ENCODE data around the gene UBE2L6.

Gene UBE2L6

DNA sequence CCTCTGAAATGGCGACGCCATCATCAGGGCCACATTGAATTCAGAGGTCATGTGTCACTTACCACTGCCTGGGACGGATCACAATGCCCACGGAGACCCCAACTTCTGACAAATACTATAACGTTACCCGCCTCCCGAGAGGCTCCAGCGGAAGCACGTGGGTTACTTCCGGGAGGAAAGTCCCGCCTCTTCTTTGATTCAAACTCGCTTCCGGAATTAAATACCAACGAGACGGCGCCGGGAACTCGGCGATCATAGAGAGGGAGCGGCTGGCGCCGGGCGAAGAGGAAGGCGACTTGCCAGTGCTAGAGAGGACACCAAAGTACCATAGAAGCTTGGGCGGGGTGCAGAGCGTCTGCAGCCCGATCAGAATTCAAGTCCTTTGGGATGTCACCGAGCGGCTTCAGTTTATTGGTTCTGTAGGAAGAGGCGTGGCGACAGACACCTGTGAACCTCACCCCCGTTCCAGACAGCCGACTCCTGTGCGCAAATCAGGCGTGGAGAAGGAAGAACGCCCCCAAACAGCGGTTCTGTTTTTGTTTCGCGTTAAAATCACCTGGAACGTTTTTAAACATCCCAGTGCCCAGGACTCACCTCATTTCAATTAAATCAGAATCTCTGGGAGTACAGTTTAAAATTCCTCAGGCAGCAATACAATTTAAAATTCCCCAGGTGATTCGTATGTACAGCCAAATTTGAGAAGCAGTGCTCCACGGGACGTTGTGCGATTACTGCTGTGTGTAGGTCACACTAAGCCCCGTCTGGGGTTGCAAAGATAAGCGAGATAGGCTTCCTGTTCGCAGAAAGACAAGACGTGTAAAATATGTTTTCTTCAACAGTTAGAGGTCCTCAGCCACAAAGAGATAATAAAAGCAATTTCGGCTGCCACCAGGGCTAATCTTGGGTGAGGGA is 36.6 kb downstream of the UBE2L6 start, which contains the start of gene TIMM10:
Gene TIMM10, minus strand, starts transcription at position 159 of the 912 bp plus-strand sequence. CDS start 565 bp downstream, outside the sequence.
- DNase-seq (ENCODE audit: low read depth in 3 of 3, low spot score in 1 of 3): peak; percentile 71 to 87 (median 84)

DNA sequence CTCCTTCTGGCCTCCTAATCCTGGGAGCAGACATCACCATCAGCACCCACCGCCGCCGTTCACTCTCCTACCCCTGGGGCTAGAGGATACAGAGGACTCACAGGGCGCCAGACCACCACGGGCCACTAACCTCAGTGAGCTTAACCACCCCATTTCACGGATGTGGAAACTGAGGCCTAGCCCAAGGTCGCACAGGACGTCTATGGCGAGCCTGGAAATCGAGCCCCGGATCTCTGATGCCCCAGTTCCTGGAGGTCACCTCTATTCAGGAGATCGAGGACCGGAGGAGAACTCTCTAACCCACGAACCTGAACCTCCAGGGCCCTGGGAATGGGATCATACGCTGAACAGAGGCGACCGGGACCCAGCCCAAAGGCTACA is 37.3 kb downstream of the UBE2L6 start:
- no peak for DNase-seq (ENCODE audit: low read depth in 3 of 3, low spot score in 1 of 3)

DNA sequence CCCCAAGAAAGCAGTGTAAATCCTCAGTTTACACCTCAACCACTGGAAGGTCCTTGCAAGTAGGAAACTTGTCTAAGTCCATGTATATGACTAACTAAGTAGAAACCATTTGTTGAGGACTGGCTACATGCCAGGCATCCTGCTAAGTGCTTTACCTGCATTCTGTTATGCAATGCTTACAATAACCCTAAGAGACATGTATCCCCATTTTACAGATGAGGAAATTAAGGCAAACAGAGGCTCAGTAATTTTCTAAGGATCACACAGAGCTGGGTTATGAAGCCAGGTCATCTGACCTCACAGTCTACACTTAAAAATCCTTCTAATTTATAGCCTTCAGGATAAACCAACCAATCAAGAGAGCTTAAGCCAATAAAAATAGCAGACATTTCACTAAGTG is 38.5 kb downstream of the UBE2L6 start:
- DNase-seq (ENCODE audit: low read depth in 3 of 3, low spot score in 1 of 3): no peak

DNA sequence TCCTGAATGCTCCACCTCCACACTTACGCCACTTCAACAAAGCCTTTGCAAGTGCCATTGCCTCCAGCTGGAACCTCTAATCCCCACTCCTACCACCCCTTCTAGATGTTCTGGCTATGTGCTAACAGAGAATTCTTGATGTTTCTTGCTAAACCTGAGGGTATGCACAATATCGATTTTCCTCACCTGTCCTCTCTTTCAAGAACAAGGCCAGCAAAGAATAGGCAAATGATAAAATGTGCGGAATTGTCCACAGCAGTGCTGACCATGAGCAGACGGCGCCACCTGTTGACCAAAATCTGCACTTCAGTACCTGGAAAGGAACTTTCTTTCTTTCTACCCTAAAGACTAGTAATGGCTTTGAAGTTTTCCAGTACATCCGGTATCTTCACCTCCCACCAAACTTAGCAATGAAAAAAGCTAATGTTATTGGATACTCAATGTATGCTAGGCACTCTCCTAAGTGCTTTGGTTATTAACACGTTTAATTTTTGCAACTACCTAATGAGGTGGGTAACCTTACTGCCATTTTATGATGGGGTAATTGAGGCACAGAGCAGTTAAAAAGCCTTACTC is 40.3 kb downstream of the UBE2L6 start:
- DNase-seq (ENCODE audit: low read depth in 3 of 3, low spot score in 1 of 3): peak; percentile 35 to 66 (median 45)

DNA sequence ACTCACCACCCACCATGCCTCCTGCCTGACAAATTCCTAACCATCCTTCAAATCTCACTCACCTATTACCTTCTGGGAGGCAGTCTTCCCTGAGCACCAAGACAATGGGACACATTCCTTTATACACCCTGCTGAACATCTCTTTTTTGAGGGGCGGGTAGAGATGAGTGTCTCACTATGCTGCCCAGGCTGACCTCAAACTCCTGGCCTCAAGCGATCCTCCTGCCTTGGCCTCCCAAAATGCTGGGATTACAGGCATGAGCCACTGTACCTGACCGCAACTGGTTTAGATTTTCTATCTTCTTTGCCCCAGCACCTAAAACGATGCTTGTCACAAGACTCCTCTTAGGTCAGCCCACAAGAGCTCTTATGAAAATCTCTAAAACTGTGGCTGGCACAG is 44.1 kb downstream of the UBE2L6 start:
- DNase-seq (ENCODE audit: low read depth in 3 of 3, low spot score in 1 of 3): no peak

DNA sequence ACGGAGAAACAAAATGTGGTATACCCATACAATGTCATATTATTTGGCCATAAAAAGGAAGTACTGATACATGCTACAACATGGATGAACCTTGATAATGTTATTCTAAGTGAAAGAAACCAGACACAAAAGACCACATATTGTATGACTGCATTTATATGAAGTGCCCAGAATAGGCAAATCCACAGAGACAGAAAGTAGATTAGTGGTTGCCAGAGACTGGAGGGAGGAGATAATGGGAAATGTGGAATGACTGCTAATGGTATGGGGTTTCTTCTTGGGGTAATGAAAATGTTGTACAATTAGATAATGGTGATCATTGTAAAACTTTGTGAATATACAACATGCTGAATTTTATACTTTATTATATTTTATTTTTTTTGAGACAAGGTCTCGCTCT is 46.4 kb downstream of the UBE2L6 start:
- DNase-seq (ENCODE audit: low read depth in 3 of 3, low spot score in 1 of 3): no peak

DNA sequence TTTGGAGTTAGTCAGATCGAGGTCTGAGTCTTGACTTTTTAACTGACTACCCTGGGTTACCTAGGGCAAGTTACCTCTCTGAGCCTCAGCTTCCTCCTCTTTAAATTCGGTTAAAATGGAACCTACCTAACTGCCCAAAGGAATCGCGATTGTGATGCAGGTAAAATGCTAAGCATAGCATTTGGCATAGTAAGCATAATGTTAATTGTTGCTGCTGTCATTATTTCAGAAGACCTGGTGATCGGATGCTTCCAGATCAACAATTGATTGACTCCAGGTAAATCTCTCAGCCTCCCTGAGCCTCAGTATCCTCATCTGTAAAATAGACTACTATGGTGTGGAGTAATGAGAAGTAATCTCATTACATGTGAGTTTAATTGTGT is 51.4 kb downstream of the UBE2L6 start:
- no peak for DNase-seq (ENCODE audit: low read depth in 3 of 3, low spot score in 1 of 3)

DNA sequence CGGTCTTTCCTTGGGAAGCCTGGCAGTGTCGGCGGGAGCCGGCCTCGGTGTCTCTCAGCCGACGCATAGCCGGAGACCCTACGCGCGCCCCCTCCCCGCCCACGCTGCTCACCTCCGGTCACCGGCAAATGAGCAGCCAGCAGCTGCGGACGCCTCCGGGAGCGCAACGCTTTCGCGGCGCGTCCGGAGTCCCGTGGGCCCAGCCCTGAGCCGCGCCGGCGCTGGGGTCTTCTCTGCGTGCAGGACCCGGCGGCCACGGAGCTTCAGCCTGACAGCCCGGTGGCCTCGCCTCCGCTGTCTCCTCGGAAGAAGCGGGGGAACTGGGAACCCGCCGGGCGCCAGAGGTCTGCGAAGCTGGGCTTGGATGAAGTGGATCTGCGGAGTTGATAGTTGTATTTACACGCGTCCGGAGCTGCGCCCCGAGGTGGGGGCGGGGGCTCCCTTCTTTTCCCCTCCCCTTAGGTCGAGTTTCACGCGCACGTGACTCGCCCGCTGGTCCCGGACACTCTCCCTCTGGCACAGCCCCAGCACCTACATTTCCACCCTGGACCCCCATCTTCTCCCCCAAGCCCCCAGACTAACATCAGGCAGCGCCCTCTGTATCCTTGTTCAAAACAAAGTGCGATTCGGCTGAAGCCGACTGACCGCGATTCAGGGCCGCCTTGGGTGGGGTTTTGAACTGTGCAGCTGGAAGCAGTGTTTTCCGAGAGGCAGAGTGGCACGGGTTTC is 52.0 kb downstream of the UBE2L6 start, which contains the start of gene SLC43A1:
Gene SLC43A1, minus strand, starts transcription at position 371 of the 729 bp plus-strand sequence. CDS start 1,591 bp downstream, outside the sequence.
- peak in 1 of 3 donors; percentile 24 for DNase-seq (ENCODE audit: low read depth in 3 of 3, low spot score in 1 of 3)

DNA sequence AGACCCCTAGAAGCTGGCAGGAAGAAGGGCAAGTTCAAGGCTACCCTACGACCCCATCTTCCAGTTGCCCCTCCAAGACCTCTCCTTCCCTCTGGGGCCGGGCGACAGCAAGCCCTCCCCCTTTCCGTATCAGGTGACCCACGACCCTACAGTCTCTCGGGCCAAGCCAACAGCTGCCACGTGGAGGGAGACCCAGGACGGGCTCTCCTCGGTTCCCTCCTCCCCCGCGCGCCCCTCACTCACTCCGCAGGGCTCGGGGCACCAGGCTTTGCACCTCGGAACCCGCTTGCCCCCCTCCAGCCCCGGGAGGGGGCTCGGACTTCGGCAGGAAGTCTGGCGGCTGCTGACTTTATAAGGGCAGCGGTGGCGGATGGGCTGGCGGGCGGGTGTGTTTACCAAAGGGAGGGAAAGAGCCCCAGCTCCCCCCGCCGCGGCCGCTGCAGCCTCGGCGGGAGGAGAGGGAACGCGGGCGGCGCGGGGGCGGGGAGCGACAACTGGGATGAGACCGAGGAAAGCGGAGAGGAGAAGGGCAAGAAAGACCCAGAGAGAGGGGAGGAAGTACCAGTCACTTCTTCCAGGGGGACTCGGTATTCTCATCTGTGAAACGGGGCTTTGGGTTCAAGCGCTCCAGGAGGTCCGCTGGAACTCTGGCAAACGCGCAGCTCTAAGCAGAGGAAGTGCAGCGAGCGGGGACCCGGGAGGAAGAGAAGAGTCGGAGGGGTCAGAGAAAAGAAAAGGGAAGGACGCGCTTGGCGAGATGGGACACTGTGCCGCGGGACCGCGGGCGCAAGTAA is 52.7 kb downstream of the UBE2L6 start:
- DNase-seq (ENCODE audit: low read depth in 3 of 3, low spot score in 1 of 3): peak in 2 of 3 donors; percentile 24 to 35

DNA sequence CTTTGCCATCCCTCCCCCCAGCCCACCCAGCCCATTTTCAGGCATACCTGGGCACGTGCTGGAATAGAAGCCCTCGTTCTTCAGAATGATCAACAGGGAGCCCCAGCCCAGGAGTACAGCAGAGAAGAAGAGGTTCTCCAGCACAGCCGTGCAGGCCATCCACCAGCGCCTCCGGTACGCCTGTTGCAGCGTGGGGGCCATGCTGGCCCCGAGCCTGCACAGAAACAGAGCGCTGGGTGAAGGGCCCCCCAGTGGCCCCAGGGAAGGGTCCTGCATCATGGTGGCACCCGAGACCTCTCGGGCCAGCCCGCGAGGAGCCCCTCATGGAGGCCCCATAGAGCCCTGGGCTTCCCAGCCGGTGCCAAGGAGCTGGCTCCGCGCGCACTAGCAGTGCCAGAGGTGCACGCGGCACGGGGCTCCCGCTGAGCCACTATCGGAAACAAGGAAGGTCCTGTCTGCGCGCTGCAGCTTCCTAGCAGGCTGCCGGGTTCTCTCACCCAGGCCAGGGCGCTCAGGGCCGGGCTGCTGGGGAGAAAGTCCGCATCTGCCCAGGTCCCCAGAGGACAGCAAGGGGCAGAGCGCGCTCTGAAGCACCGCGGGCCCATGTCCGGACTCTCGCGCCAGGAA is 53.4 kb downstream of the UBE2L6 start:
- DNase-seq (ENCODE audit: low read depth in 3 of 3, low spot score in 1 of 3): peak in 1 of 3 donors; percentile 37

DNA sequence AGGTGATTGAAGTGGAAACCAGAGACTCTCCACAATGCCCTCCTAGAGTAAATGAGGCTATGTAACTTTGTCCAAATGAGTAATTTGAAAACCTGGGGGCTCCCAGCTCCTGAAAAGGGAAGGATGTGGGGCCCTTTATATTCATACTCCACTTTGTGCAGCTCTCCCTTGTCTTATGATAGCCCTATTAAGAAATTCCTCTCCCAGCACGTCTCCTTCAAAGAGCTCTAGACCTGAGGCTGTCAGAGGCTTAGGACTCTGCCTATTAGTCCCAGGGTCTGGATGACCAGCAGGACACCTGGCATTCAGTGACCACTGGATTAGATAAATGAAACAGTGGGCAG is 54.0 kb downstream of the UBE2L6 start:
- DNase-seq (ENCODE audit: low read depth in 3 of 3, low spot score in 1 of 3): no peak

DNA sequence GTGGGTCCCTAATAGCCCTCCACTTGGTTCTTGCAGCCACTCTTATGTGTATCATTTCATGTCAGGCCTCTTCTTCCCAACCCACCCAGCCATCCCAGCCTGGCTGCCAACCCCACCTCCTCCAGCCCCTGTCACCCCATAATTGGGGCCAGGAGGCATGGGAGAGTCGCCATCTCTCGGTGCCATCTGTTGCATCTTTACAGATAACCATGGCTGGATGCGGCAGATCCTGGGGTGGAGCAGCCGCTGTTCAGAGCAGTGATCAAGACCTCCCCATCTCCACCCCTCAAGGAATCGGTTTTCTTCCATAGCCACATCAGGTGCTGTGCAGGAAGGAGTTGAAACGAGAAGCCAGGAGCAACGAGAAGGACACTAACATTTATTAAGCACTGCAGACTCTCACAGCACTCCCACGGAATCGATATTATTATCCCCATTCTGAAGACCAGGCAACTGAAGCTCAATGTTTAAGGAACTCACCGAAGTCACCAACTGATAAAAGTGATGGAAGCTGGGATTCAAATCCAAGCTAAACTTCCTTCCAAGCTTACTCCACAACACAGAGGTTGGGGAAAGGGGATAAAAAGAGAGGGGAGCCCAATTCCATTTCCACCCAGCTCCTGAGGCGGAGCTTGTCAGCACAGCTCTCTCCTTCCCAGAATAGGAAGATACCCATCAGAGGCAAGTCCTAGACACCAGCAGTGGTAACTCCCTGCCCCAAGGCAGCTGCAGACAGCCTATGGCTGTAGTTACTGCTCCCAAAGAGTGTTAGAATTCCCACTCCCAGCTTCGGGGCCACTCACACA is 54.6 kb downstream of the UBE2L6 start:
- no peak for DNase-seq (ENCODE audit: low read depth in 3 of 3, low spot score in 1 of 3)

DNA sequence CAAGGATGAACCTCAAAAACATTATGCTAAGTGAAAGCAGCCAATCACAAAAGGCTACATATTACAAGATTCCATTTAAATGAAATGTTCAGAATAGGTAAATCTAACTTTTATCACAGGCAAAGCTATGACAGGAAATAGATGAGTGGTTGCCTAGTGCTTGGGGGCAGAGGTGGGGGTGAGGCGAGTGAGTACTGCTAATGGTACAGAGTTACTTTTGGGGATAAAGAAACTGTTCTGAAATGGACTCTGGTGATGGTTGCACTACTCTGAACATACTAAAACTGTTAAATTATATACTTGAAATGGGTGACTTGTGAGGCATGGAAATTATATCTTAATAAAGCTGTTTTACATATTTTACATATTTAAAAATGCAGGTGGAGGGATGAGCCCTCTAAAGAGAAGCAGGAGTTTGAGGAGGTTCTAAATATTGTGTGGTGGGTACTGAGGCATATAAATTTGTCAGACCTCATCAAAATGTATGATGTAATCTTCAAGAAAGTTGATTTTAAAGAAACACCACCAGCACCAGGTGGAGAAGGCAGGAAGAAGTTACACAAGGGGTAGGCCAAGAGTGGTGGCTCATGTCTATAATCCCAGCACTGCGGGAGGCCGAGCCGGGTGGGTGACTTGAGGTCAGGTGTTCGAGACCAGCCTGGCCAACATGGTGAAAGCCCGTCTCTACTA is 55.6 kb downstream of the UBE2L6 start:
- no peak for DNase-seq (ENCODE audit: low read depth in 3 of 3, low spot score in 1 of 3)

DNA sequence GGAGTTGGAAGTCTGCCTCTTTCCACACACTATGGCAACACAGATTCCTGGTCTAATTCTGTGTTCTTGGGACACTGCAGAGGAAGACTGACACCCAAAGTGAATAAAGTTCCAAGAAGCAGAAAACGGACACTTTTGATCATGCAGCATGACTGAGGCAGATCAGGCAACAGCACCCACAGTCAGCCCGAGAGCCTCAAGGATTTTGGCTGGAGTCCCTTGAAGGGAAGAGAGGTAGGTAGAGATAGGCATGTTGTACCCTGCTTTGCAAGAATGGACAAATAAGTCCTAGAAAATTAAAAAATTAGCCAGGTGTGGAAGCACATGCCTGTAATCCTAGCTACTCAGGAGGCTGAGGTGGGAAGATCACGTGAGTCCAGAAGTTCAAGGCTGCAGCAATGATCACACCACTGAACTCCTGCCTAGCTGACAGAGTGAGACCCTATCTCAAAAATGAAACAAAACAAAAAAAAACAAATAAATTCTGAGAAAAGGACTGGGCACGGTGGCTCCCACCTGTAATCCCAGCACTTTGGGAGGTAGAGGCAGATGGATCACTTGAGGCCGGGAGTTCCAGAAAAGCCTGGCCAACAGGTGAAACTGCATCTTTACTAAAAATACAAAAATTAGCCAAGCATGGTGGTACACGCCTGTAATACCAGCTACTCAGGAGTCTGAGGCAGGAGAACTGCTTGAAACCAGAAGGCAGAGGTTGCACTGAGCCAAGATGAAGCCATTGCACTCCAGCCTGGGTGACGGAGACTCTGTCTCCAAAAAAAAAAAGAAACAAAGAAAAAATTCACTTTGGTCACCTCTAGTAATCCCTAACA is 58.9 kb downstream of the UBE2L6 start:
- no peak for DNase-seq (ENCODE audit: low read depth in 3 of 3, low spot score in 1 of 3)

DNA sequence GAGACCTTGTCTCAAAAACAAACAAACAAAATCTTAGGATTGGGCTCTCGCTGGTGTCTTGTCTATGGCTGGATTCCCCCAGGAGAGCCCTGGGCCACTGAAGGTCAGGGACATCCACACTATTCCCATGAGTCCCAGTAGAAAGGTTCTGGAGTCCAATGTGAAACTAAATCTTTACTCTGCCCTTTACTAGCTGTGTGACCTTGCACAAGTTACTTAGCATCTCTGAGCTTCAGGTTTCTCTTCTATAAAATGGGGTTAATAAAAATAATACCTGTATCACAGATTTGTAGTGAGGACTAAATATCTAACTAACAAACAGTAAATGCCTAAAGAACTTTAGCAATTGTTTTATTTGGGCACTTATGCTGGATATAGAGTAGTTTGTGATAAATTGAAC is 61.0 kb downstream of the UBE2L6 start:
- no peak for DNase-seq (ENCODE audit: low read depth in 3 of 3, low spot score in 1 of 3)

DNA sequence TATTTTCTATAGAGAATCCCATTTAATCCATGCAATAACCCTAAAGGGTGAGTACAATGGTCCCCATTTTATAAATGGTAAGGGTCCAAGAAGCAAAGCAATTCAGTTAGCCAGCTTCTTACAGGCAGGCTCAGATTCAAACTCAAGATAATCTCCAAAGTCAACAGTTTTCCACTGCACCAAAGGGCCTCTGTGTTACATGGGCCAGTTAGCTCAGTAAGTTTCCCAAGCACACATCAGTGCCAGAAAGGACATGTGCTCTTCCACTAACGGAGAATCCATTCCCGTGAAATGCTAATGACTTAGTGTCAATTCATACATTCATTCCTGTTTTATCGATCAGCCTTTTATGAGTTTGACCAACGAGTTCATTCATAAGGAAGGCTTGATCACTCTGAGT is 63.0 kb downstream of the UBE2L6 start:
- DNase-seq (ENCODE audit: low read depth in 3 of 3, low spot score in 1 of 3): no peak

DNA sequence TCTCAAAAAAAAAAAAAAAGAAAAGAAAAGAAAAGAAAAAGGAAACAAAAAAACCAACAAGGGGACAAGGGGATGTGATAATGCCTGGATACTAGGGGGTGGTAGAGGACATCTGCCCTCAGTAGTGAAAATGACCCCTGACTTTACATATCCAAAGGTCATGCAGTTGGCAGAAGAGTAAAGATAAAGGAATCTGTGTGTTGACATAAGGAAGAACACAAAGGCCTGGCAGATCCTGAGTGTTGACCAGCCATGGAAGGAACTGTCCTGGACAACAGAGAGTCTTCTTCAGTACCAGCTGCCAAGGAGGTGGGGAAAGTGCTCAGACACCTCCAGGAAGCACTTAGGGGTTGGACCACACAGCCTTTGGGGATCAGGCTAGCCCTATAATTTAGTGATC is 64.6 kb downstream of the UBE2L6 start:
- no peak for DNase-seq (ENCODE audit: low read depth in 3 of 3, low spot score in 1 of 3)

DNA sequence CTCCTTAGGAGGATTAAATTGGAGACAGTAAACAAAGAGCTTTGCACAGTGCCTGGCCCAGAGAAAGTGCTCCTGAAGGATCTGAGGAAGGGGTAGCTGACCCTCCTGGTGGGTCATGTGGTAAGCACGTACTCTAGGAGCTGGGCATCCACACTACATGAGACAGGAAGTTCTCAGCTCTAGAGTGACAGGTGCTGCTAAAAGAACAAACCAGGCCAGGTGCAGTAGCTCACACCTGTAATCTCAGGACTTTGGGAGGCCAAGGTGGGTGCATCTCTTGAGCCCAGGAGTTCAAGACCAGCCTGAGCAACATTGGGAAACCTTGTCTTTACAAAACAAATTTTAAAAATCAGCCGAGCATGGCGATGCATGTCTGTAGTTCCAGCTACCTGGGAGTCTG is 65.1 kb downstream of the UBE2L6 start:
- no peak for DNase-seq (ENCODE audit: low read depth in 3 of 3, low spot score in 1 of 3)

Measured in stimulated activated CD4-positive, alpha-beta T cell treated with anti-CD3 and anti-CD28 coated beads, TNF-alpha, amount 100 ng/mL, for 1 hour (primary cell).